Progenitor cell of endocrine pancreas (in vitro differentiated cells): ENCODE data around the gene BICDL1. TPM values are rescaled to one million over a fixed set of nuclear protein-coding genes. Genes with fewer than 3 reads are reported as not detected.
"Not testable (repeated sequence)": the region's sequence is repeated elsewhere in the genome, so short reads cannot be mapped to it uniquely, and the experiment has no call there.

Experiments used
- DNase-seq: peaks from one replicate; pipeline ENCODE4 v3.0.0; 2021; ENCODE audit warnings: low spot score; ENCODE audit not compliant: unreplicated experiment
- H3K27ac Mint-ChIP-seq: 2 replicates; pipeline ENCODE4 v1.8.0; 2021; ENCODE audit warnings: mild to moderate bottlenecking, moderate library complexity, mixed read lengths
- H3K27me3 Mint-ChIP-seq: 2 replicates; pipeline ENCODE4 v1.8.0; 2021; ENCODE audit warnings: mixed read lengths
- H3K36me3 Mint-ChIP-seq: 2 replicates; pipeline ENCODE4 v1.8.0; 2022; ENCODE audit warnings: mixed read lengths; ENCODE audit not compliant: insufficient read depth
- H3K4me1 Mint-ChIP-seq: 2 replicates; pipeline ENCODE4 v1.8.0; 2021; ENCODE audit warnings: low read depth, mixed read lengths
- H3K4me3 Mint-ChIP-seq: 2 replicates; pipeline ENCODE4 v1.8.0; 2021; ENCODE audit warnings: low read depth, mild to moderate bottlenecking, moderate library complexity, mixed read lengths
- H3K9me3 Mint-ChIP-seq: 2 replicates; pipeline ENCODE4 v1.8.0; 2021; ENCODE audit warnings: low read depth, mixed read lengths
- CTCF ChIP-seq: fragments of 200-600 bp; sonication (generic); IDR thresholded peaks from one replicate; pipeline ENCODE4 v1.5.0; 2021; ENCODE audit warnings: antibody characterized with exemption, mild to moderate bottlenecking; ENCODE audit not compliant: unreplicated experiment
- total RNA-seq: library from RNA; stranded (reverse); gene quantifications from 2 replicates; pipeline ENCODE4 v1.2.1, GENCODE V29; 2021

The BICDL1 gene
- total RNA-seq, 1 donor from 2014 or later: 11.1 TPM

GRCh38 chr12:119964929-119965328 is 24.1 kb upstream of the BICDL1 start:
- no peak overlapping the region for H3K27ac Mint-ChIP-seq
- H3K9me3 Mint-ChIP-seq: no peaks in the 10 kb centered on the region
- H3K36me3 Mint-ChIP-seq: no peaks in the 10 kb centered on the region
- H3K4me3 Mint-ChIP-seq: no peak overlapping the region
- no peak for TF ChIP-seq CTCF
- H3K4me1 Mint-ChIP-seq: no peaks in the 10 kb centered on the region
- no peak for DNase-seq
- H3K27me3 Mint-ChIP-seq: peaks cover 3% of the 10 kb centered on the region

DNA sequence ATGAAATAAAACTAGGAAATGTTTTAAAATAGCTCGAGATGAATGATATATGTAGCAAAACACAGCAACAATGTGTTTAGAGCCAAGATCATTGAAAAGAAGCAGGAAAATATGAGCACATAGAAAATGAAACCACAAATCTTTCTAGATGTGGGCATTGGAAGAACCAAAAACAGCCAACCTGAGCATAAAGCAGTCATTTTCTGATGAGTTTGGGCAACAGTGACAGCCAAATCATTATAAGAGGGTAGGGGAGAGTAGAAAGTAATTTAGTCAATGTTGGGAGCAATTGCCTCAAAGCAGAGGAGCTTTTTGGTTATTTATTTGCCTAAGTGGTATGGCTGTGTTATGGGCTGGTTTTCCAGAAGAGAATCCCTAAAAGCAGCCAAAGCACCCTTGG is 8.8 kb upstream of the BICDL1 start:
- no peaks in the 10 kb centered on the region for H3K36me3 Mint-ChIP-seq
- TF ChIP-seq CTCF: no peak
- H3K4me1 Mint-ChIP-seq: no peaks in the 10 kb centered on the region
- H3K4me3 Mint-ChIP-seq: no peak overlapping the region
- H3K9me3 Mint-ChIP-seq: no peaks in the 10 kb centered on the region
- no peak for DNase-seq
- peaks cover 22% of the 10 kb centered on the region for H3K27me3 Mint-ChIP-seq
- H3K27ac Mint-ChIP-seq: no peak overlapping the region

DNA sequence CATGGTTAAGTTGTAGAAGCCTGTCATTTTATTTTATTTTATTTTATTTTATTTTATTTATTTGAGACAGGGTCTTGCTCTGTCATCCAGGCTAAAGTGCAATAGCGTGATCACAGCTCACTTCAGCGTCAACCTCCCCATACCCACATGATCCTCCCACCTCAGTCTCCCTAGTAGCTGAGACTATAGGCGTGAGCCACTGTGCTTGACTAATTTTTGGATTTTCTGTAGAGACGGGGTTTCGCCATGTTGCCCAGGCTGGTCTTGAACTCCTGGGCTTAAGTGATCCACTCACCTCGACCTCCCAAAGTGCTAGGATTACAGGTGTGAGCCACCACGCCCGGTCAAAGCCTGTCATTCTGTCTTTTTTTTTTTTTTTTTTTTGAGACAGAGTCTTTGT is 8.3 kb upstream of the BICDL1 start:
- DNase-seq, H3K36me3 Mint-ChIP-seq, H3K4me3 Mint-ChIP-seq, H3K27ac Mint-ChIP-seq, H3K4me1 Mint-ChIP-seq, H3K9me3 Mint-ChIP-seq: not testable (repeated sequence)
- peaks cover 22% of the 10 kb centered on the region for H3K27me3 Mint-ChIP-seq

- H3K4me3 Mint-ChIP-seq: peak overlapping the region; percentile 64
- peaks cover 45% of the 10 kb centered on the region for H3K27me3 Mint-ChIP-seq
- no peaks in the 10 kb centered on the region for H3K36me3 Mint-ChIP-seq
- no peak for TF ChIP-seq CTCF
- no peaks in the 10 kb centered on the region for H3K9me3 Mint-ChIP-seq
- no peak for DNase-seq
- H3K4me1 Mint-ChIP-seq: peaks cover 3% of the 10 kb centered on the region
- no peak overlapping the region for H3K27ac Mint-ChIP-seq
These were observed 310 bp downstream of the BICDL1 start for GRCh38 chr12:119989361-119989730.

GRCh38 chr12:119989731-119990381 is 820 bp downstream of the BICDL1 start:
- H3K36me3 Mint-ChIP-seq: no peaks in the 10 kb centered on the region
- TF ChIP-seq CTCF: no peak
- DNase-seq: peak; percentile 89
- H3K9me3 Mint-ChIP-seq: no peaks in the 10 kb centered on the region
- H3K27ac Mint-ChIP-seq: no peak overlapping the region
- H3K27me3 Mint-ChIP-seq: peaks cover 41% of the 10 kb centered on the region
- H3K4me1 Mint-ChIP-seq: peaks cover 3% of the 10 kb centered on the region
- H3K4me3 Mint-ChIP-seq: peak overlapping the region; percentile 69

GRCh38 chr12:119990382-119990874 is 1.4 kb downstream of the BICDL1 start:
- no peak for DNase-seq
- Mint-ChIP-seq H3K27ac (no peak overlapping the region), H3K4me3 (peak overlapping the region; percentile 69), H3K9me3 (no peaks in the 10 kb centered on the region), H3K36me3 (no peaks in the 10 kb centered on the region), H3K27me3 (peaks cover 40% of the 10 kb centered on the region), H3K4me1 (peaks cover 3% of the 10 kb centered on the region)
- TF ChIP-seq CTCF: no peak
